ENCODE results near the gene MRPS7. TPM values are rescaled to one million over a fixed set of nuclear protein-coding genes. Genes with fewer than 3 reads are reported as not detected.

The MRPS7 gene
- total RNA-seq, 1 donor from 2014 or later, result 43.3 TPM

- no peak overlapping the region for H3K4me2 ChIP-seq
- Mint-ChIP-seq H3K4me3 (peak overlapping the region; percentile 19), H3K9me3 (no peaks in the 10 kb centered on the region), H3K27ac (peak overlapping the region; percentile 91), H3K27me3 (ENCODE audit: insufficient read depth, low read depth) (peaks cover 2% of the 10 kb centered on the region), H3K36me3 (peaks cover 5% of the 10 kb centered on the region), H3K4me1 (peaks cover 17% of the 10 kb centered on the region)
- H3K27me3 ChIP-seq, result peaks cover 8% of the 10 kb centered on the region
- no peaks in the 10 kb centered on the region for H3K9me3 ChIP-seq (ENCODE audit: low read depth)
- H3F3A ChIP-seq (ENCODE audit: low read depth), result peaks cover 44% of the 10 kb centered on the region
- peaks cover 9% of the 10 kb centered on the region for H3K79me2 ChIP-seq (ENCODE audit: low read depth)
- no peak overlapping the region for H3K4me3 ChIP-seq
- H2AFZ ChIP-seq (replicated peaks), result no peak overlapping the region
- TF ChIP-seq CTCF (IDR thresholded peaks at IDR 0.05) (peak; percentile 24), EZH2phosphoT487 (IDR thresholded peaks at IDR 0.05) (no peak), EZH2 (IDR thresholded peaks at IDR 0.05) (no peak)
- H4K20me1 ChIP-seq (ENCODE audit: low read depth), result no peaks in the 10 kb centered on the region
- peak overlapping the region; percentile 20 for H3K27ac ChIP-seq
- H3K36me3 ChIP-seq, result no peaks in the 10 kb centered on the region
- peaks cover 6% of the 10 kb centered on the region for H3K4me1 ChIP-seq
- H3K9ac ChIP-seq, result no peak overlapping the region
- peak; percentile 57 for DNase-seq (ENCODE audit: low spot score)
These were observed 5.9 kb downstream of the MRPS7 start for GRCh38 chr17:75267411-75268232.

GRCh38 chr17:75269844-75270217 is 8.2 kb downstream of the MRPS7 start:
- H3K9me3 Mint-ChIP-seq, result no peaks in the 10 kb centered on the region
- peaks cover 10% of the 10 kb centered on the region for H3K36me3 Mint-ChIP-seq
- peak overlapping the region; percentile 98 for H3K4me3 ChIP-seq
- H3K9me3 ChIP-seq (ENCODE audit: low read depth), result no peaks in the 10 kb centered on the region
- H4K20me1 ChIP-seq (ENCODE audit: low read depth), result no peaks in the 10 kb centered on the region
- H3K4me3 Mint-ChIP-seq, result peak overlapping the region; percentile 90
- peak overlapping the region; percentile 95 for H3K4me2 ChIP-seq
- no peaks in the 10 kb centered on the region for H3K36me3 ChIP-seq
- peaks cover 39% of the 10 kb centered on the region for H3F3A ChIP-seq (ENCODE audit: low read depth)
- peak overlapping the region; percentile 38 for H3K9ac ChIP-seq
- H3K27me3 ChIP-seq, result peaks cover 8% of the 10 kb centered on the region
- no peak overlapping the region for H3K27ac ChIP-seq
- H3K4me1 Mint-ChIP-seq, result peaks cover 12% of the 10 kb centered on the region
- H3K4me1 ChIP-seq, result peaks cover 4% of the 10 kb centered on the region
- H3K27ac Mint-ChIP-seq, result no peak overlapping the region
- no peaks in the 10 kb centered on the region for H3K79me2 ChIP-seq (ENCODE audit: low read depth)
- no peak for DNase-seq (ENCODE audit: low spot score)
- peaks cover 8% of the 10 kb centered on the region for H3K27me3 Mint-ChIP-seq (ENCODE audit: insufficient read depth, low read depth)
- TF ChIP-seq EZH2phosphoT487 (IDR thresholded peaks at IDR 0.05) (no peak), EZH2 (IDR thresholded peaks at IDR 0.05) (no peak), CTCF (IDR thresholded peaks at IDR 0.05) (no peak)
- peak overlapping the region; percentile 97 for H2AFZ ChIP-seq (replicated peaks)

- H3K27me3 ChIP-seq, result peaks cover 8% of the 10 kb centered on the region
- H3K4me2 ChIP-seq, result peak overlapping the region; percentile 95
- TF ChIP-seq EZH2 (IDR thresholded peaks at IDR 0.05), result peak; percentile 6
- TF ChIP-seq EZH2phosphoT487 (IDR thresholded peaks at IDR 0.05), result no peak
- TF ChIP-seq CTCF (IDR thresholded peaks at IDR 0.05), result no peak
- no peaks in the 10 kb centered on the region for H3K36me3 ChIP-seq
- Mint-ChIP-seq H3K4me1 (peaks cover 12% of the 10 kb centered on the region), H3K27ac (no peak overlapping the region), H3K4me3 (peak overlapping the region; percentile 90), H3K27me3 (ENCODE audit: insufficient read depth, low read depth) (peaks cover 8% of the 10 kb centered on the region), H3K36me3 (peaks cover 10% of the 10 kb centered on the region), H3K9me3 (no peaks in the 10 kb centered on the region)
- H3K9me3 ChIP-seq (ENCODE audit: low read depth), result no peaks in the 10 kb centered on the region
- peak overlapping the region; percentile 38 for H3K9ac ChIP-seq
- no peaks in the 10 kb centered on the region for H4K20me1 ChIP-seq (ENCODE audit: low read depth)
- peaks cover 4% of the 10 kb centered on the region for H3K4me1 ChIP-seq
- H3K79me2 ChIP-seq (ENCODE audit: low read depth), result no peaks in the 10 kb centered on the region
- peaks cover 39% of the 10 kb centered on the region for H3F3A ChIP-seq (ENCODE audit: low read depth)
- peak overlapping the region; percentile 97 for H2AFZ ChIP-seq (replicated peaks)
- no peak overlapping the region for H3K27ac ChIP-seq
- H3K4me3 ChIP-seq, result peak overlapping the region; percentile 98
- peak; percentile 78 for DNase-seq (ENCODE audit: low spot score)
These were observed 8.7 kb downstream of the MRPS7 start for GRCh38 chr17:75270218-75270965.

Measured in neural progenitor cell (in vitro differentiated cells).